Nephron progenitor cell (in vitro differentiated cells): Measurements from ENCODE around the gene SMG9.

Source experiments
- DNase-seq: peaks from one replicate; pipeline ENCODE4 v3.0.0; 2021
- H3K27ac Mint-ChIP-seq: 2 replicates; pipeline ENCODE4 v1.8.0; 2021; ENCODE audit warnings: mild to moderate bottlenecking, moderate library complexity, mixed read lengths
- H3K27me3 Mint-ChIP-seq: 2 replicates; pipeline ENCODE4 v1.8.0; 2021; ENCODE audit warnings: mild to moderate bottlenecking, low read depth, mixed read lengths; ENCODE audit not compliant: poor library complexity
- H3K36me3 Mint-ChIP-seq: 2 replicates; pipeline ENCODE4 v1.8.0; 2021; ENCODE audit warnings: low read depth, mixed read lengths
- H3K4me1 Mint-ChIP-seq: 2 replicates; pipeline ENCODE4 v1.8.0; 2021; ENCODE audit warnings: mixed read lengths
- H3K4me3 Mint-ChIP-seq: 2 replicates; pipeline ENCODE4 v1.8.0; 2021; ENCODE audit warnings: mild to moderate bottlenecking, moderate library complexity, mixed read lengths
- H3K9me3 Mint-ChIP-seq: 2 replicates; pipeline ENCODE4 v1.8.0; 2021; ENCODE audit warnings: mild to moderate bottlenecking, moderate library complexity, mixed read lengths
- TF ChIP-seq, protein P1 (sequence below): fragments of 200-600 bp; sonication (generic); IDR thresholded peaks from 2 replicates; pipeline ENCODE4 v1.5.0; 2021; ENCODE audit warnings: antibody characterized with exemption

The SMG9 gene

GRCh38 chr19:43694553-43694952 is 60.2 kb downstream of the SMG9 start:
- Mint-ChIP-seq H3K4me1 (no peaks in the 10 kb centered on the region), H3K27me3 (peaks cover 71% of the 10 kb centered on the region), H3K9me3 (peaks cover 46% of the 10 kb centered on the region), H3K27ac (no peak overlapping the region), H3K4me3 (no peak overlapping the region), H3K36me3 (no peaks in the 10 kb centered on the region)
- no peak for DNase-seq
- TF ChIP-seq, protein P1, sequence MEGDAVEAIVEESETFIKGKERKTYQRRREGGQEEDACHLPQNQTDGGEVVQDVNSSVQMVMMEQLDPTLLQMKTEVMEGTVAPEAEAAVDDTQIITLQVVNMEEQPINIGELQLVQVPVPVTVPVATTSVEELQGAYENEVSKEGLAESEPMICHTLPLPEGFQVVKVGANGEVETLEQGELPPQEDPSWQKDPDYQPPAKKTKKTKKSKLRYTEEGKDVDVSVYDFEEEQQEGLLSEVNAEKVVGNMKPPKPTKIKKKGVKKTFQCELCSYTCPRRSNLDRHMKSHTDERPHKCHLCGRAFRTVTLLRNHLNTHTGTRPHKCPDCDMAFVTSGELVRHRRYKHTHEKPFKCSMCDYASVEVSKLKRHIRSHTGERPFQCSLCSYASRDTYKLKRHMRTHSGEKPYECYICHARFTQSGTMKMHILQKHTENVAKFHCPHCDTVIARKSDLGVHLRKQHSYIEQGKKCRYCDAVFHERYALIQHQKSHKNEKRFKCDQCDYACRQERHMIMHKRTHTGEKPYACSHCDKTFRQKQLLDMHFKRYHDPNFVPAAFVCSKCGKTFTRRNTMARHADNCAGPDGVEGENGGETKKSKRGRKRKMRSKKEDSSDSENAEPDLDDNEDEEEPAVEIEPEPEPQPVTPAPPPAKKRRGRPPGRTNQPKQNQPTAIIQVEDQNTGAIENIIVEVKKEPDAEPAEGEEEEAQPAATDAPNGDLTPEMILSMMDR: no peak

DNA sequence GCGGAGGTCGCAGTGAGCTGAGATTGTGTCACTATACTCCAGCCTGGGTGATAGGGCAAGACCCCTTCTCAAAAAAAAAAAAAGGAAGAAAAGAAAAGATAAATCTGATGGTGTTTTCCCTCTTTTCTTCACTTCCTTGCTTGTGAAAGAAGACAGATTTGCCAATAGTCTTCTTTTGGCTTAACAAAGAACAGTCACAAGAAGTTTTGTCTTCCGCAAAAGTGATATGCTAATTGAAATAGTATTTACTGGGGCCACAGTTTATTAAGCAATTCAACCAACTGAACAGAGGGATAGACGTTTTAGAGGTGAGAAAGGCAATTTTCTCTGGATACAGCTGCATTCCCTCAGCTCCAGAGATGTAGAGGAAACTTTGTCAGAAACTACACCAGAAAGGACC is 61.9 kb downstream of the SMG9 start:
- Mint-ChIP-seq H3K9me3 (peaks cover 43% of the 10 kb centered on the region), H3K27ac (no peak overlapping the region), H3K4me1 (no peaks in the 10 kb centered on the region), H3K4me3 (no peak overlapping the region), H3K36me3 (no peaks in the 10 kb centered on the region), H3K27me3 (peaks cover 54% of the 10 kb centered on the region)
- DNase-seq: no peak
- TF ChIP-seq, protein P1: no peak

DNA sequence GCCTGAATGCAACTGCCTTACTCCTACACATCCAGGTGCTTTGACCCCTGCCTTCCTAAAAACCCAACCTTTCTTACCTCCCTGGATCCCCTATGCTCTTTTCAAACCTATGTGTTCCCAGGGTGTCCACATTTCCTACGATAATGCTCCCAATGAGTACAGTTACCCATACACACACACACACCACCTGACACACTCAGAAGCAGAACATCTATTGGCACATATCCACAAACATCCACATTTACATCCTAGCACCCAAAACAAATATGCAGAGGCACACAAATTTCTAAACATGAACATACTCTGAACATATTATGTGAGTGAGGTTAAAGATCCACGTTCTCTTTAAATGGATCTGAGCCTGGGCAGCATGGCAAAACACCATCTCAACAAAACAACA is 62.4 kb downstream of the SMG9 start:
- Mint-ChIP-seq H3K4me1 (peaks cover 2% of the 10 kb centered on the region), H3K27me3 (peaks cover 51% of the 10 kb centered on the region), H3K9me3 (peaks cover 41% of the 10 kb centered on the region), H3K36me3 (no peaks in the 10 kb centered on the region), H3K4me3 (no peak overlapping the region), H3K27ac (no peak overlapping the region)
- DNase-seq: no peak
- TF ChIP-seq, protein P1: no peak

DNA sequence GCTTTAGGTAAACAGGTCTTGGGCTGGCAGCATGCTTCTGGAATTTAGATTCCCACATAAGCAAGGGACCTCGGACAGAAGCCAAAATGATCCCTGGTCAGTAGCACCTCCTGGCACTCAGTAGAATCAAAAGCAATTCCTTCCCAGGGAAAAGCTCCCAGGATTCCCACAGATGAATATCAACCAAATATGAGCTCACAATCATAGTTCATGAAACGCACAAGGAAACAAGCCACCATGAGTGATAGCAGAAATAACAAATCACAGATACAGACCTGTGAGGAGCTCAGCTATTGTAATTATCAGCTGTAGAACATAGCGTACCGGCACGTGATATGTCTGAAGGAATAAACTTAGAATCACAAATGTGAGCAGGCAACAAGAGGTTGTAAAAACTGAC is 63.0 kb downstream of the SMG9 start:
- no peak overlapping the region for H3K4me3 Mint-ChIP-seq
- H3K9me3 Mint-ChIP-seq: peaks cover 40% of the 10 kb centered on the region
- TF ChIP-seq, protein P1: no peak
- H3K27ac Mint-ChIP-seq: no peak overlapping the region
- H3K36me3 Mint-ChIP-seq: no peaks in the 10 kb centered on the region
- DNase-seq: no peak
- peaks cover 9% of the 10 kb centered on the region for H3K4me1 Mint-ChIP-seq
- peaks cover 51% of the 10 kb centered on the region for H3K27me3 Mint-ChIP-seq

DNA sequence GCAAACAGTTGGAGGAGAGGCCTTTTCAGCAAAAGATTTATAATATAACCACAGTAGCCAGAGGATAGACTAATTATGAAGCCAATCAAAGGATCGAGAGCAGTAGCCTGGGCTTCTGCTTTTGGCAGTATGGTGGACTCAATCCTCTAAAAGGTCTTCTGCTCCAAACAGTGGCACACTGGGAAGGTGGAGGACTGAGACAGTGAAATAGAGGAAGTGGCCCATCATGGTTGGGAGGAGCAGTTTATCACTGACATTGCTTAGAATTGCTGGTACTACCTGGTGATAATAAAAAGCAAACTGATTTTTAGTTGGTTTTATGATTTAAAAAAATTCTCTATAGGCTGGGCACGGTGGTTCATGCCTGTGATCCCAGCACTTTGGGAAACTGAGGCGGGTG is 63.9 kb downstream of the SMG9 start:
- Mint-ChIP-seq H3K4me3 (no peak overlapping the region), H3K9me3 (peaks cover 37% of the 10 kb centered on the region), H3K4me1 (peaks cover 14% of the 10 kb centered on the region), H3K36me3 (no peaks in the 10 kb centered on the region), H3K27me3 (peaks cover 49% of the 10 kb centered on the region), H3K27ac (no peak overlapping the region)
- TF ChIP-seq, protein P1: no peak
- DNase-seq: no peak

- TF ChIP-seq, protein P1: no peak
- H3K27me3 Mint-ChIP-seq: peaks cover 44% of the 10 kb centered on the region
- peaks cover 17% of the 10 kb centered on the region for H3K4me1 Mint-ChIP-seq
- no peaks in the 10 kb centered on the region for H3K36me3 Mint-ChIP-seq
- H3K9me3 Mint-ChIP-seq: peaks cover 37% of the 10 kb centered on the region
- H3K4me3 Mint-ChIP-seq: no peak overlapping the region
- no peak overlapping the region for H3K27ac Mint-ChIP-seq
- no peak for DNase-seq
Measured at GRCh38 chr19:43690444-43690843, 64.3 kb downstream of the SMG9 start.
